ENCODE measurements around the gene GYG1.
A peak's percentile ranks its signal among the peaks of the same experiment; 100 is the strongest.
"Not testable (repeated sequence)": the region's sequence is repeated elsewhere in the genome, so short reads cannot be mapped to it uniquely, and the experiment has no call there.

GYG1 gene

DNA sequence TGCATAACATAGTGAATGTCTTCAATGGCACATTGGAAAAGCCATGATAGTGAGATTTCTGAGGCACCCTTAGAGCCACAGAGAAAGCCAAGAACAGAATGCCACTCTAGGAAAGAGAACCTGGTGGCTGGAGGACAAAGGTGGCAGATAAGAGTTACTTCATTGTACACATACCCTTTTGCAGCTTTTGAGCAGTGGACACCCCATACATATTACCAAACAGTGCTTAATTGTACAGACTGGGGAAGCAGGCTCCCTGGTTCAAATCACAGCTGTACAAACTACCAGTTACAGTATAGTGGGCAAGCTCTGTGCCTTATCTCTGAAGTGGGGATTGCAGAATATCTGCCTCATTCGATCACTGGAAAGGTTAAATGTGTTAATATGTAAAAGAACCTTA lies 10.1 kb upstream of the GYG1 start:
- H3K27ac ChIP-seq (replicated peaks; ENCODE audit: low read length), result no peak overlapping the region
- H3K14ac ChIP-seq (ENCODE audit: low read length), result no peak overlapping the region
- no peak overlapping the region for H2BK120ac ChIP-seq (ENCODE audit: low read depth, low read length)
- no peaks in the 10 kb centered on the region for H3K36me3 ChIP-seq (replicated peaks in 1 of 2; ENCODE audit: control insufficient read depth in 2 of 2, insufficient read depth in 2 of 2, low read length in 2 of 2)
- no peak overlapping the region for H3K4me3 ChIP-seq (ENCODE audit: low read length in 2 of 2)
- no peak overlapping the region for H3K18ac ChIP-seq (ENCODE audit: low read length)
- H3K4ac ChIP-seq (ENCODE audit: low read length), result no peak overlapping the region
- no peak overlapping the region for H2BK12ac ChIP-seq (ENCODE audit: low read length)
- H2AK5ac ChIP-seq (ENCODE audit: low read depth, low read length), result no peak overlapping the region
- H4K91ac ChIP-seq (ENCODE audit: low read depth, low read length, poor library complexity), result no peak overlapping the region
- H2BK5ac ChIP-seq (ENCODE audit: low read length), result no peak overlapping the region
- no peaks in the 10 kb centered on the region for H3K79me1 ChIP-seq (ENCODE audit: low read depth, low read length)
- no peak overlapping the region for H3K9ac ChIP-seq (ENCODE audit: low read depth, low read length, poor library complexity)
- no peak overlapping the region for H4K8ac ChIP-seq (ENCODE audit: low read depth, low read length)
- no peak overlapping the region for H3K23ac ChIP-seq (ENCODE audit: low read depth, low read length, poor library complexity)
- peaks cover 0 to 3% of the 10 kb centered on the region in 2 donors for H3K9me3 ChIP-seq (replicated peaks in 1 of 2; ENCODE audit: control insufficient read depth in 2 of 2, insufficient read depth in 1 of 2, low read depth in 1 of 2, low read length in 2 of 2)
- H2BK15ac ChIP-seq (ENCODE audit: low read length), result no peak overlapping the region
- H2AFZ ChIP-seq (ENCODE audit: low read length), result no peak overlapping the region
- H3K4me1 ChIP-seq (ENCODE audit: control insufficient read depth in 2 of 2, insufficient read depth in 1 of 2, low read depth in 1 of 2, low read length in 2 of 2), result no peaks in the 10 kb centered on the region
- H3K4me2 ChIP-seq (ENCODE audit: insufficient read depth, low read length, poor library complexity, severe bottlenecking), result no peak overlapping the region
- no CpG with 5 or more reads among the region's 1 CpG for WGBS, 2 donors (ENCODE audit: extremely low coverage in 2 of 2, insufficient read length in 2 of 2, insufficient replicate concordance in 1 of 2)
- H3K27me3 ChIP-seq (ENCODE audit: control insufficient read depth in 3 of 3, insufficient read depth in 3 of 3, low read depth in 1 of 3, low read length in 3 of 3), result no peaks in the 10 kb centered on the region
- DNase-seq (ENCODE audit: low spot score), result no peak

DNA sequence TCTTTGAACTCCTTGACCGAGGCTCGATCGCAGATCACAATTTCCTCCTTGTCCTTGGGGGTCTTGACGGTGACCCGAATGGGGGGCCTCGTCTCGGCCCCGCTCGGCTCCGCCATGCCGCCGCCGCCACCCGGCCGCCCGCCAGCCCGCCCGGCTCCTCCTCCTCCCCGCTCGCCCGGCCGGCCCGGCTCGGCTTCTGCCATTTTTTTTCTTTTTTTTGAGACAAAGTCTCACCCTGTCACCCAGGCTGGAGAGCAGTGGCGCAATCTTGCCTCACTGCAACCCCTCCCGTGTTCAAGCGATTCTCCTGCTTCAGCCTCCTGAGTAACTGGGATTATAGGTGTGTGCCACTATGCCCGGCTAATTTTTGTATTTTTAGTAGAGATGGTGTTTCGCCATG lies 3.8 kb upstream of the GYG1 start:
- not testable (repeated sequence) for H3K79me1 ChIP-seq (ENCODE audit: low read depth, low read length); H3K9ac ChIP-seq (ENCODE audit: low read depth, low read length, poor library complexity); H3K14ac ChIP-seq (ENCODE audit: low read length); H3K4ac ChIP-seq (ENCODE audit: low read length); H3K9me3 ChIP-seq (replicated peaks in 1 of 2; ENCODE audit: control insufficient read depth in 2 of 2, insufficient read depth in 1 of 2, low read depth in 1 of 2, low read length in 2 of 2); H2AFZ ChIP-seq (ENCODE audit: low read length); H2AK5ac ChIP-seq (ENCODE audit: low read depth, low read length); H3K23ac ChIP-seq (ENCODE audit: low read depth, low read length, poor library complexity); DNase-seq (ENCODE audit: low spot score); H4K8ac ChIP-seq (ENCODE audit: low read depth, low read length); H3K27ac ChIP-seq (replicated peaks; ENCODE audit: low read length); H2BK5ac ChIP-seq (ENCODE audit: low read length); H3K4me3 ChIP-seq (ENCODE audit: low read length in 2 of 2); H2BK120ac ChIP-seq (ENCODE audit: low read depth, low read length); H3K18ac ChIP-seq (ENCODE audit: low read length); H4K91ac ChIP-seq (ENCODE audit: low read depth, low read length, poor library complexity); H3K4me2 ChIP-seq (ENCODE audit: insufficient read depth, low read length, poor library complexity, severe bottlenecking); H3K36me3 ChIP-seq (replicated peaks in 1 of 2; ENCODE audit: control insufficient read depth in 2 of 2, insufficient read depth in 2 of 2, low read length in 2 of 2); H3K4me1 ChIP-seq (ENCODE audit: control insufficient read depth in 2 of 2, insufficient read depth in 1 of 2, low read depth in 1 of 2, low read length in 2 of 2); H2BK15ac ChIP-seq (ENCODE audit: low read length); H2BK12ac ChIP-seq (ENCODE audit: low read length)
- peaks cover 0 to 25% (median 3%) of the 10 kb centered on the region in 3 experiments for H3K27me3 ChIP-seq (ENCODE audit: control insufficient read depth in 3 of 3, insufficient read depth in 3 of 3, low read depth in 1 of 3, low read length in 3 of 3)
- no CpG with 5 or more reads among the region's 29 CpGs for WGBS, 2 donors (ENCODE audit: extremely low coverage in 2 of 2, insufficient read length in 2 of 2, insufficient replicate concordance in 1 of 2)

DNA sequence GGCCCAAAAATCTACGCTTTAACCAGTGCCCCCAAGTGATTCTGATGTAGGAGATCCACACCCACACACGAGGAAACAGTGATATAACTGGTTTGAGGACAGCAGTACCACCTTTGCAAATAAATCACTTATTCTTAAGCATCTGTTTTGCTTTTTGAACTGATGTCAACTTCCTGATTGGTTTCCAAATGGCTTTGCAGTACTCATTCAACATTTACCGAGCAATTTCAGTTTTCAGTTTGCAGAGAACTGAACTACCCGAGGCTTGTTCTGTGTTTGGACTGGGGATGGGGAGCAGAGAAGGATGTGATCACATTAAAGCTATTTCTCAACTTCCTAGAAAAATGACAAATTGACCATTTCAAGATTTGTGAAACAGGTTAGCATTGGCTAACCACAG lies 1.1 kb upstream of the GYG1 start:
- H3K4ac ChIP-seq (ENCODE audit: low read length), result no peak overlapping the region
- H2BK12ac ChIP-seq (ENCODE audit: low read length), result no peak overlapping the region
- H3K4me1 ChIP-seq (ENCODE audit: control insufficient read depth in 2 of 2, insufficient read depth in 1 of 2, low read depth in 1 of 2, low read length in 2 of 2), result no peaks in the 10 kb centered on the region
- no peak overlapping the region for H3K18ac ChIP-seq (ENCODE audit: low read length)
- WGBS, 2 donors (ENCODE audit: extremely low coverage in 2 of 2, insufficient read length in 2 of 2, insufficient replicate concordance in 1 of 2), result no CpG with 5 or more reads among the region's 4 CpGs
- H2BK5ac ChIP-seq (ENCODE audit: low read length), result no peak overlapping the region
- peaks cover 0 to 25% (median 3%) of the 10 kb centered on the region in 3 experiments for H3K27me3 ChIP-seq (ENCODE audit: control insufficient read depth in 3 of 3, insufficient read depth in 3 of 3, low read depth in 1 of 3, low read length in 3 of 3)
- H2AFZ ChIP-seq (ENCODE audit: low read length), result no peak overlapping the region
- no peaks in the 10 kb centered on the region for H3K36me3 ChIP-seq (replicated peaks in 1 of 2; ENCODE audit: control insufficient read depth in 2 of 2, insufficient read depth in 2 of 2, low read length in 2 of 2)
- no peak overlapping the region for H3K23ac ChIP-seq (ENCODE audit: low read depth, low read length, poor library complexity)
- H2BK120ac ChIP-seq (ENCODE audit: low read depth, low read length), result no peak overlapping the region
- H3K4me2 ChIP-seq (ENCODE audit: insufficient read depth, low read length, poor library complexity, severe bottlenecking), result no peak overlapping the region
- DNase-seq (ENCODE audit: low spot score), result no peak
- H4K8ac ChIP-seq (ENCODE audit: low read depth, low read length), result no peak overlapping the region
- H3K14ac ChIP-seq (ENCODE audit: low read length), result no peak overlapping the region
- H3K27ac ChIP-seq (replicated peaks; ENCODE audit: low read length), result no peak overlapping the region
- H4K91ac ChIP-seq (ENCODE audit: low read depth, low read length, poor library complexity), result no peak overlapping the region
- no peaks in the 10 kb centered on the region for H3K79me1 ChIP-seq (ENCODE audit: low read depth, low read length)
- no peak overlapping the region for H2AK5ac ChIP-seq (ENCODE audit: low read depth, low read length)
- H3K9ac ChIP-seq (ENCODE audit: low read depth, low read length, poor library complexity), result no peak overlapping the region
- H3K4me3 ChIP-seq (ENCODE audit: low read length in 2 of 2), result no peak overlapping the region
- H3K9me3 ChIP-seq (replicated peaks in 1 of 2; ENCODE audit: control insufficient read depth in 2 of 2, insufficient read depth in 1 of 2, low read depth in 1 of 2, low read length in 2 of 2), result no peaks in the 10 kb centered on the region
- no peak overlapping the region for H2BK15ac ChIP-seq (ENCODE audit: low read length)

DNA sequence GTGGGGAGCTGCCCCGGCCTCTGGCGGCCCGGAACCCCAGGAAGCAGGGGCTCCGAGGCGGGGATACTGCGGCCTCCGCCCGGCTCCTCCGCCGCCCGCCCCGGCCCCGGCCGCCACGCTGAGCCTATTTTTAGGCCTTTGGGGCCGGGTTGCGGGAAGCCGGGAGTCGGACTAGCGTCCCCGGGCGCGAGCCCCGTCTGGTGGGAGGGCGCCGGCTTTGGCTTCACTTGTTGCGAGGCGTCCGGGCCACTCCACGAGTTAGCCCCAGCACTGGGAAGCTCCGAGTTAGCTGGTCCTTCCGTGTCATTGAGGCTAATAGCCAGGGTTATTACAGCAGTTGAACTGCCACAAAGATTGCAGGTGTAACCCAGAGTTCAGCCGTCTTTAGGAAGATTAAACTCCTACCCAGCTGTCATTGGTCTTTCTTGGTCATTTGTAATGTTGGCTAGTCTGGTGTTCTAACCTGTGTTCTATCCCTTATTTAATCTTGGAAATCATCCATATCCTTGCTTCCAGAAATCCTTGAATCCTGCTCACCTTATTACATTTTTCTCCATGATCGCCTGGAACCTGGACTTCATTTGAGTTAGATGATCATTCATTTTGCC lies 791 bp downstream of the GYG1 start:
- H3K27me3 ChIP-seq (ENCODE audit: control insufficient read depth in 3 of 3, insufficient read depth in 3 of 3, low read depth in 1 of 3, low read length in 3 of 3), result peaks cover 0 to 25% (median 3%) of the 10 kb centered on the region in 3 experiments
- no peak overlapping the region for H3K27ac ChIP-seq (replicated peaks; ENCODE audit: low read length)
- H3K4me3 ChIP-seq (ENCODE audit: low read length in 2 of 2), result peak overlapping the region; percentile 61 to 94
- no peak overlapping the region for H3K4ac ChIP-seq (ENCODE audit: low read length)
- no peaks in the 10 kb centered on the region for H3K79me1 ChIP-seq (ENCODE audit: low read depth, low read length)
- H2BK15ac ChIP-seq (ENCODE audit: low read length), result no peak overlapping the region
- H3K14ac ChIP-seq (ENCODE audit: low read length), result no peak overlapping the region
- H3K4me1 ChIP-seq (ENCODE audit: control insufficient read depth in 2 of 2, insufficient read depth in 1 of 2, low read depth in 1 of 2, low read length in 2 of 2), result peaks cover 0 to 3% of the 10 kb centered on the region in 2 donors
- no peak overlapping the region for H4K8ac ChIP-seq (ENCODE audit: low read depth, low read length)
- DNase-seq (ENCODE audit: low spot score), result peak; percentile 15
- peak overlapping the region; percentile 81 for H3K4me2 ChIP-seq (ENCODE audit: insufficient read depth, low read length, poor library complexity, severe bottlenecking)
- no peak overlapping the region for H2AK5ac ChIP-seq (ENCODE audit: low read depth, low read length)
- H2AFZ ChIP-seq (ENCODE audit: low read length), result peak overlapping the region; percentile 95
- peaks cover 0 to under 1% of the 10 kb centered on the region in 2 donors for H3K36me3 ChIP-seq (replicated peaks in 1 of 2; ENCODE audit: control insufficient read depth in 2 of 2, insufficient read depth in 2 of 2, low read length in 2 of 2)
- peak overlapping the region; percentile 85 for H3K18ac ChIP-seq (ENCODE audit: low read length)
- no peak overlapping the region for H2BK5ac ChIP-seq (ENCODE audit: low read length)
- peak overlapping the region; percentile 78 for H3K9ac ChIP-seq (ENCODE audit: low read depth, low read length, poor library complexity)
- no peak overlapping the region for H2BK120ac ChIP-seq (ENCODE audit: low read depth, low read length)
- H3K23ac ChIP-seq (ENCODE audit: low read depth, low read length, poor library complexity), result peak overlapping the region; percentile 31
- no CpG with 5 or more reads among the region's 34 CpGs for WGBS, 2 donors (ENCODE audit: extremely low coverage in 2 of 2, insufficient read length in 2 of 2, insufficient replicate concordance in 1 of 2)
- no peak overlapping the region for H2BK12ac ChIP-seq (ENCODE audit: low read length)
- H3K9me3 ChIP-seq (replicated peaks in 1 of 2; ENCODE audit: control insufficient read depth in 2 of 2, insufficient read depth in 1 of 2, low read depth in 1 of 2, low read length in 2 of 2), result no peaks in the 10 kb centered on the region
- no peak overlapping the region for H4K91ac ChIP-seq (ENCODE audit: low read depth, low read length, poor library complexity)
